Neural progenitor cell (in vitro differentiated cells): ENCODE results near the gene ZP3.
"Not testable (repeated sequence)": the region's sequence is repeated elsewhere in the genome, so short reads cannot be mapped to it uniquely, and the experiment has no call there.

ENCODE experiments used
- EZH2 ChIP-seq: fragments of 200-600 bp; sonication (generic); IDR thresholded peaks from 2 replicates; pipeline ENCODE4 v1.6.1; 2017; ENCODE audit warnings: antibody characterized with exemption, mild to moderate bottlenecking, moderate library complexity
- TF ChIP-seq, protein P1 (sequence below): fragments of 200-600 bp; sonication (generic); IDR thresholded peaks from 2 replicates; pipeline ENCODE4 v1.5.1; 2017; ENCODE audit warnings: antibody characterized with exemption, mild to moderate bottlenecking

DNA sequence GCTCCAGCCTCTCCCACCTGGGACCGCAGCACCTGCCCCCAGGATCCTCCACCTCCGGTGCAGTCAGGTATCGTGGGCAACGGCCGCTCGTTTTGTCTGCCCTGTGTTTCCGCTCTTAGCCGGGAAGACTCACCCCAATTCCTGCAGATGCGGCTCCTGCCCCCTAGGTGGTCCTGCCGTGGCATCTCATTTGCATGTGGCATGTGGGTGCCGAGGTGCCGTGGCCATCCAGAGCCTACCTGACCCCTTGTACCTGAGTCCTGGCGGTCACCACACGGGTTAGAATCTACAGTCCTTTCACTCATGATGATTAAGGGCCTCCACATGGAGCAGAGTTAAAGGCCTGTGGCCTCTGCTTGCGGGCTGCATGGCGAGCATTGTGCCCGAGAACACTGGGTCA is 58.3 kb downstream of the ZP3 start:
- TF ChIP-seq, protein P1, sequence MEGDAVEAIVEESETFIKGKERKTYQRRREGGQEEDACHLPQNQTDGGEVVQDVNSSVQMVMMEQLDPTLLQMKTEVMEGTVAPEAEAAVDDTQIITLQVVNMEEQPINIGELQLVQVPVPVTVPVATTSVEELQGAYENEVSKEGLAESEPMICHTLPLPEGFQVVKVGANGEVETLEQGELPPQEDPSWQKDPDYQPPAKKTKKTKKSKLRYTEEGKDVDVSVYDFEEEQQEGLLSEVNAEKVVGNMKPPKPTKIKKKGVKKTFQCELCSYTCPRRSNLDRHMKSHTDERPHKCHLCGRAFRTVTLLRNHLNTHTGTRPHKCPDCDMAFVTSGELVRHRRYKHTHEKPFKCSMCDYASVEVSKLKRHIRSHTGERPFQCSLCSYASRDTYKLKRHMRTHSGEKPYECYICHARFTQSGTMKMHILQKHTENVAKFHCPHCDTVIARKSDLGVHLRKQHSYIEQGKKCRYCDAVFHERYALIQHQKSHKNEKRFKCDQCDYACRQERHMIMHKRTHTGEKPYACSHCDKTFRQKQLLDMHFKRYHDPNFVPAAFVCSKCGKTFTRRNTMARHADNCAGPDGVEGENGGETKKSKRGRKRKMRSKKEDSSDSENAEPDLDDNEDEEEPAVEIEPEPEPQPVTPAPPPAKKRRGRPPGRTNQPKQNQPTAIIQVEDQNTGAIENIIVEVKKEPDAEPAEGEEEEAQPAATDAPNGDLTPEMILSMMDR: not testable (repeated sequence)
- TF ChIP-seq EZH2: not testable (repeated sequence)
